GM21723 (cell line): ENCODE data around the gene OBSCN.

Experiments used
- ATAC-seq: cut with Tn5 transposase; IDR thresholded peaks from one replicate; pipeline ENCODE4 v1.9.1; 2021; ENCODE audit warnings: mild to moderate bottlenecking, moderate library complexity; ENCODE audit not compliant: unreplicated experiment

Gene OBSCN

GRCh38 chr1:228304225-228304624 lies 96.4 kb downstream of the OBSCN start:
- no peak for ATAC-seq

- no peak for ATAC-seq
Observed at GRCh38 chr1:228304766-228305395, 97.0 kb downstream of the OBSCN start.

GRCh38 chr1:228305721-228306152 lies 97.9 kb downstream of the OBSCN start:
- ATAC-seq, result no peak

GRCh38 chr1:228306275-228307217 lies 98.7 kb downstream of the OBSCN start:
- no peak for ATAC-seq

GRCh38 chr1:228307218-228308023 lies 99.6 kb downstream of the OBSCN start:
- ATAC-seq, result no peak

GRCh38 chr1:228308085-228308601 lies 100.3 kb downstream of the OBSCN start:
- no peak for ATAC-seq

- no peak for ATAC-seq
Observed at GRCh38 chr1:228308628-228309325, 100.9 kb downstream of the OBSCN start.

- ATAC-seq, result no peak
Observed at GRCh38 chr1:228309326-228310067, 101.7 kb downstream of the OBSCN start.

- ATAC-seq, result no peak
Observed at GRCh38 chr1:228310162-228310792, 102.4 kb downstream of the OBSCN start.

GRCh38 chr1:228311091-228311490 lies 103.2 kb downstream of the OBSCN start:
- ATAC-seq, result no peak

GRCh38 chr1:228312136-228312764 lies 104.4 kb downstream of the OBSCN start:
- ATAC-seq, result no peak

GRCh38 chr1:228313536-228314277 lies 105.9 kb downstream of the OBSCN start:
- no peak for ATAC-seq

GRCh38 chr1:228314315-228314657 lies 106.4 kb downstream of the OBSCN start:
- no peak for ATAC-seq

GRCh38 chr1:228314658-228315483 lies 107.0 kb downstream of the OBSCN start:
- no peak for ATAC-seq

- ATAC-seq, result no peak
Observed at GRCh38 chr1:228315484-228315944, 107.7 kb downstream of the OBSCN start.

- no peak for ATAC-seq
Observed at GRCh38 chr1:228315945-228316588, 108.2 kb downstream of the OBSCN start.
